ENCODE results near the gene CFAP53.
A peak's percentile ranks its signal among the peaks of the same experiment; 100 is the strongest.

The CFAP53 gene

DNA sequence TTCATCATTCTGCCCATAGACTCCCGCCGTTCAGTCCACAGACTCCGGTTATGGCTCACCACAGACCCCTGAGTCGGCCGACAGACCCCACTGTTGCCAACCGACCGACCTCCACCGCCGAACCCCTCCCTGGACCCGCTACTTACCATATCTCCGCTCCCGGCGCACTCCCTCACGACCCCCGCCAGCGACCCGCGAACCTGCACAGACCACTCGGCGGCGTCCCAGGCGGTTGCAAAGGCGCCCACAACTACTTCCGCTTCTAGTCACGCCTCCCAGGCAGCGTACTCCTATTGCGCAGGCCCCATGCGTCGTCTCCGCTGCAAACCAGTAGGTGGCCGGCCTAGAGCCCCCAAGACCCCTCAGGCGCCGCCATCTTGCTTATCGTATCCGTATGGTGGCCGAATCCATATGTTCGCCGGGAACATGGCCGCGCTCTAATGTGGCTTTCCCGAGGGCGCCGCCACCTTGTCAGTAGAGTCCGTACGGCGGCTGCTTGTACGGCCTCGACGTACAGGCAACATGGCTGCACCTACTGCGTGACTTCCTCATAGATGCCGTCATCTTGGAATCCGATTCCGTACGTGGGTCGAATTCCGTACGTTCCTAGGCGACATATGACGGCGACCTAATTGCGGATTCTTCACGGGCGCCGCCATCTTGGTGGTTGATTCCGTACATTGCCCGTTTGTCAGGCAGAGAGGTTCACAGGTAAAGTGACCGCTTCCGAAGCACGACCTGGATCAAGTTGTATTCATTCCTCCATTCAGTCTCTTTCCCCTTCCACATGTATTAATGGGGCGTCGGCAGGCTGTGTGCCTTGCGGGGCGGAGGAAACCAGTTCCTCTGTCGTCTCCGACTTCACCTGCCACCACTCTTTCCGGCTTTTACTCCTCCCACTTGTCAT lies 21.4 kb upstream of the CFAP53 start, which contains the start of gene CXXC1:
TSS of gene CXXC1 (minus strand) at position 252 of the 907 bp plus-strand sequence. CDS start at position 149, 103 bp downstream.
- DNase-seq (ENCODE audit: low read depth in 3 of 3): peak; percentile 87 to 96 (median 94)

DNA sequence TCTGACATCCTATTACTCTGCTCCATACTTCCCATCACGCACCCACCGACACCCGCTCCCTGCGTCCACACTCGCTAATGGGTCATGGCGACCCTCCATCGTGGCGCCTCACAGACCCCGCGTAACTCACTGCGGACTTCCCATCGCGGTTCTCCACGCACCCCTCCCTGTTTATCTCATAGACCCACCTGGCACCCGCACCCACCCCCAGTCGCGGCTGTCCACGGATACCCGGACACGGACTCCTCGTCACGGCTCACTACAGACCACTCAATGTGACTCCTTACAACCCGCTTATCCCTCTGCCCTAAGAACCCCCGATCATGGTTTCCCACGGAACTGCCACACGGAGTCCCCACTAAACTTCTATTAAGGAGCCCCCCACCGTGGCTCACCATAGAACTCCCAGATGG lies 20.7 kb upstream of the CFAP53 start:
- DNase-seq (ENCODE audit: low read depth in 3 of 3): no peak

DNA sequence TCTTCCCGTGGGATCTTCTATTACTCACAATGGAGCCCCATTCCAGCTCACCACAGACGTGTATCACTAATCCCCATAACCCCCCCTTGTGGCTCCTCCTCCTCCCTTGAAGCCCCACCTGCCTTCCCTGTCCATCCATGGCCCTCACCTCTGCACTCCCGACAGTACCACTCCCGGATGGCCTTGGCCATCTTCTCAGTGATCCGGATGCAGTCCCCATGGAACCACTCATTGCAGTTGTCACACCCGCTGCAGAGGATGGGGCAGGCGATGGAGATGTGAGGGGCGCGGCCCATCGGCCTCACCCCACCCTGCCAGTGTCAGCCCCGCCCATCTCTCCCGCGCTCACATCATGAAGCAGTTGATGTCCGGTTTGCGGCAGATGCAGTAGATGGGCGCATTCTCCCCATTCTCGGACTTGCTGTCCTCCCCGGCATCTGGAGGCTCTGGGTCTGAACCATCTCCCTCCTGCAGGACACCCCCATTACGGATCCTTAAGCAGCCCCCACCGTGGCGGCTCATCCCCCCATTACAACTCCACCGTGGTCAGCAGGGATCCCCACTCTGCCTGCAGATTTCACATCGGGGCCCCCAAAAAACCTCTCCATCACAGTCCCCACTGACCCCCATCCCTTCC lies 20.2 kb upstream of the CFAP53 start:
- no peak for DNase-seq (ENCODE audit: low read depth in 3 of 3)

DNA sequence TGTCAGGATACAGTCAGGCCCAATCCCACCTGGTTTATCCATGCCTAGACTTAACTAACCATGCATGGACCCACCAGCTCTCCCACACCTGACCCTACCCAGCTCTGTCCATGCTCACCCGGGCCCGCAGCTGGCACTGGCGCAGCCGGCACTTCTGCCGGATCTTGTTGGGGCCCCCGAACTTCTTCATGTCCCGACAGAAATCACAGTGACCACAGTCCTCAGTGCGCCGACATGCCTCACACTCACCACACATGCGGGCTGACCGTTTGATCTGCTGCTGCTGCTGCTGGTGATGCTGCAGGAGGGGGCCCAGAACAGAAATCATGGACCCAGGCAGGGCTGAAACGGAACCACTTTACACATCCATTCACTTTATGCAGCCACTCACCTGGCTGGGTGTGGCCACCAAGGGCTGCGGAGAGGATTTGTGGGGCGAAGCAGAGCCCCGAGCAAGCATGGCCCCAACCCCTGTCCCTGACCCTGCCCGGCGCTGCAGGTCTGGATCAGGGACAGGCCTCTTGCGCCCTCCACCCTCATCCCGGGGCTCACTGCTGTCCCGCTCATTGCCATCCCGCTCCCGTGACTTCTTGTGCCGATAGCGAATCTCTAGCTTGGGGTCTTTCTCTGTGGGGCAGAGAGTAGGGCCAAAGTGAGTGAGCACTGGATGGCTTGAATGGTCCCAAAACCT lies 19.5 kb upstream of the CFAP53 start:
- no peak for DNase-seq (ENCODE audit: low read depth in 3 of 3)

DNA sequence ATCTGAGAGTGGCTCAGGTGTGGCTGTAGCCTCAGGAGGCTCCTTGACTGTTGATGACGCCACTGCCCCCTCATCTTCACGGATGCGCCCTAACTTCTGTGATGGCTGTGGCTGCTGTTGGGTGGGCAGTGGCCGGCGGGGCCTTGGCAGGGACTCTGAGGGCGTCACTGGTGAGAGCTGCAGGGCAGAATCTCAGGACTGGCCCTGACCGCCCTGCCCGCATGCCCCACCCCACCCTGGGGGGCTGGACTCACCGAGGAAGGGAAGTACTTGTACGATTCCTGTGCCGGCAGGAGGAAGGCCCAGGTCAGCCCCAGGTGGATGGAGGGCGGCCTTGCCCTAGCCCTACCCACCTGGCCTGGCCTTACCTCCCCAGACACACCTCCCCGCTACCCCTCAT lies 18.8 kb upstream of the CFAP53 start:
- DNase-seq (ENCODE audit: low read depth in 3 of 3): no peak

DNA sequence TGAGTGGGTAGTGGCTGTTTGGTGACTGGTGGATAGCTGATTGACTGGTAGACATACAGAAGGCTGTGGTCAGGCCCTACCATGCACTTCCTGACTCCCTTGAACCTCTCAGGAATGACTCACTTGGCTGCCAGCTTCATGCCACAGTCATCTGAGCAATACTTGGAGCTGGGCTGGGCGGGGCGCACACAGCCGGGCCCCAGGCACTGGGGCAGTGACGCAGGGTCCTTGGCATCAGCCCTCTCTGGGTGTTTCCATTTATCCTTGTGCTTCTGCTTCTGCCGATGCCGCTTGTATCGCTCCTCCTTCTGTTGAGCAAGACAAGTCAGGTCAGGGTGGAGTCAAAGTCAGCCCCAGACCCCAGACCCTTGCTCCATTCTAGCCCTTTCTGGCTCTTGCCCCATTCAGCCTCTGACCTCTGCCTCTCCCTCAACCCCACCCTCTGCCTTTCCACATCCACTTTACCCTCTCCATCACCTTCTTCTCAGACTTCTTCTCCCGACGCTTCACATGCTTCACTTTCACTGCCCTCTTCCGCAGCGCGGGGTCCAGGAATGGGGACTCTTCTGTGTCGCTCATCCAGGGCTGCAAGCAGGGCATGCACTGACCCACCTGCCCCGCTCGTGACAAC lies 18.1 kb upstream of the CFAP53 start:
- DNase-seq (ENCODE audit: low read depth in 3 of 3): no peak

DNA sequence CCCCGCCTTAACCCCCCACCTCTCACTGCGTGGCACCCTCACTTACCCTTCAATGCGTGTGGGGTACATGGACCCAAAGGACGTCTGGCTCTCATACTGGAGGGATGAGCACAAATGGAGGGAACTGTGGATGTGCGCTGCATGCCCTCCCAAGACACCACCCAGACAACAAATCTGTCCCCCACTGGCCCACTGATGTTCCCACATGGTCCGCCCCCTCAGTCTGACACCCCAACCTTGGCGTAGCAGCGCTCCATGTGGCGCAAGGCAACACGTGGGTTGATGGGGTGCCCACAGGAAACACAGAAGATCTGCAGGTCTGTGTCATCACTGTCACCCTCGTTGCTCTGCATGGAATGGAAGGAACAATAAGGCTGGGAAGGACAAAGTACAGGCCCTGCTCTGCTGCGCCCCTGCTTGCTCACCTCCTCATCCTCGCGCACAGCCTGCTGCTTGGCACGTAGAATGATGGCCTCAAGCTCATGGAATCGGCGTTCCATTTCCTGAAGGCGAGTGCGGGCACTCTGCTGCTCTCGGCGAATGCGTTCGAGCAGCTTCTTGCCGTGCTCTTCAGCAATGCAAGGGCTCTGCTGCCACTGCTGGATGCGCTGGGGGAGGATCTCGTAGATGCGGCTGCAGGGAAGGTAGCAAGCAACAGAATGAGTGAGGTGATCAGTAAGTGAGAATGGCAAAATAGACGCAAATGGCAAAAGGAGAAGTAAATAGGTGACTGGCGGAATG lies 17.3 kb upstream of the CFAP53 start:
- DNase-seq (ENCODE audit: low read depth in 3 of 3): no peak

DNA sequence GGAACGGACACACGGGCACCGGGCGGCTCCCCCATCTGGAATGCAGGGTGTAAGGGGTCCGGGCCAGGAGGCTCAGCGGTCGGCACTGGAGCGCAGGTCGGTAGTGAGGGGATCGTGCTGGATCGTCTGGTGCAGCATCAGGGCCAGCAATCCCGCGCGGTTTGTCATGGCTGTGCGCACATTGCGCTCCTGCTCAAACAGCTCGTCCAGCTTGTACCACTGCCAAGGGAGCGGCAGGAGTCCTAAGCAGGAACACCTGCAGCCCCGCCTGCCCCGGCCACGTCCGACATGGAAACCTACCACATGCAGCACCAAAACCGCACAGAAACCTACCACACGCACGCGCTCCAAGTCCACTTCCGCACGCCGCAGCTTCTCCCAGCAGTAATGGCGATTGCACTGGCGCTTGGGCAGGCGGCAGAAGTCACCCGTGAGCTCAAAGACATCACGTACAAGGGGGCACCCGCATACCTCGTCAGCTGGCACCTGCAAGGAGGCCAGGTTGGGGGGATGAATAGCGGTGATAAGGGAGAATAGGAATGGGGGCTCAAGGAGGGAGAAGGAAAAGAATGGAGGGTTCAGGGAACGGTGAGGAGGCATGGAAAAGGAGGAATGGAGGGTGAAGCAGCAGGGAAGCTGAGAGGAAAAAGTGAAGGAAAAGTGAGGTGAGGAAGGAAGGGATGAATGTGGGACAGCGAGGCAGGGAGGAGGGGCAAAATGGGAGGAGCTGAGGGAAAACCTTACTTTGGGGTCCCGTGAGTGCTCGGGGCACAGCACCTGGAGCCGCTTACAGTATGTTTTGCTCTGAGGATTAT lies 16.4 kb upstream of the CFAP53 start:
- DNase-seq (ENCODE audit: low read depth in 3 of 3): no peak

DNA sequence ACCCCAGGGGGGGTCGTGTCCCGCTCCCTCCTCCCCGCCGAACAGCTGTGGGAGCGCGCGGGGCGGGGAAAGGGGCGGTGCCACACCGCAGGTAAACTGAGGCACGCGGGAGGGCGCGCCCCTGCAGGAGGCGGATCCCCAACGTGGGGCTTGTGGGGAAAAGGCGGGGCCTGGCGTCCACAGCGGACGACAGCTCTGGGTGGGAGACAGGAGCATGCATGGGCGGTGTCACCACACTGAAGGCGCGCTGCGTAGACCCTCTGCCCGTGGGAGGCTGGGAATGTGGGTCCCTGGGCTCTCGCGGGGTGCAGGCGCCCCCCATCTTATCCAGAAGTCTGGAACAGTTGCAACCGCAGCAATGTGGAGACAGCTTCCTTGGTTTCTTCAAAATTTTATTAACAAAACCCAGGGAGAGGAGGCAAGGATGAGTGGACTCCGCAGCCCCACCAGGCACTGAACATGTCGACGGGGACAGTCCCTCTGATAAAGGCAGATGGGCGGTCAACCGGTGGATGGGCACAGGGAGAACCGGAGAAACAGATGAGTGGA lies 15.8 kb upstream of the CFAP53 start:
- DNase-seq (ENCODE audit: low read depth in 3 of 3): no peak

DNA sequence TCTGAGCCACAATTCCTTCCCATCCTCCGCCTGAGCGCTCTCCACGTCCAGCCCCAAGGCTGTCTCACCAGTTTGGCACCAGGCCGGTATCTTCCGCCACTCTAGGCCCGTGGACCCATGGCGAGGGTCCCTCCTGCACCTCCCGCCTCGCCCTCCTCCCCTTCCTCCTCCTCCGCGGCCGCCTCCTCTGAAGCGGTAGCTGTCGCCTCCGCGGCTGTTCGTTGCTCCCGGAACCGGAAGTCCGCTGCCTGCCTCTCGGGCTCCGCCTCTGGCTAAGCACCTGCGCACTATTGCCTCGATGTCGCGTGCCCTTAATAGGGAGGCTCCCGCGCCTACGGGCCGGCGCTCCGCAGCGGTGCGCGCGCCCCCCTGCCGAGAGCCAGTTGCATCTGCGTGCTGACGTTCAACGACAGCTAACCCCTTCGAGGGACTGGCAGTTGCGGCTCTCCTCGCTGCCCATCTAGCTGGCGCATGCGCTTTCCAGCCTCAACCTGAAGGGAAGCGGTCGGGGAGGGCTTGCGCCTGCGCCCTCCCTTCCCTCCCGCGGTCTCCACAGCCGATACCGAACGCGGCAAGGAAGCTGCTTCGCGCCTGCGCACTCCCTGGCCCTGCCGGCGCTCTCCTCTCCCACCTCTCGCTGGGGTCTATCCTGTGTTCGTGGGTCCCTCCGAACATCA lies 15.1 kb upstream of the CFAP53 start, which contains the start of gene MBD1:
TSS of gene MBD1 (minus strand) at position 229 of the 677 bp plus-strand sequence. CDS start 1,531 bp downstream, outside the sequence.
- peak; percentile 88 to 95 (median 94) for DNase-seq (ENCODE audit: low read depth in 3 of 3)

DNA sequence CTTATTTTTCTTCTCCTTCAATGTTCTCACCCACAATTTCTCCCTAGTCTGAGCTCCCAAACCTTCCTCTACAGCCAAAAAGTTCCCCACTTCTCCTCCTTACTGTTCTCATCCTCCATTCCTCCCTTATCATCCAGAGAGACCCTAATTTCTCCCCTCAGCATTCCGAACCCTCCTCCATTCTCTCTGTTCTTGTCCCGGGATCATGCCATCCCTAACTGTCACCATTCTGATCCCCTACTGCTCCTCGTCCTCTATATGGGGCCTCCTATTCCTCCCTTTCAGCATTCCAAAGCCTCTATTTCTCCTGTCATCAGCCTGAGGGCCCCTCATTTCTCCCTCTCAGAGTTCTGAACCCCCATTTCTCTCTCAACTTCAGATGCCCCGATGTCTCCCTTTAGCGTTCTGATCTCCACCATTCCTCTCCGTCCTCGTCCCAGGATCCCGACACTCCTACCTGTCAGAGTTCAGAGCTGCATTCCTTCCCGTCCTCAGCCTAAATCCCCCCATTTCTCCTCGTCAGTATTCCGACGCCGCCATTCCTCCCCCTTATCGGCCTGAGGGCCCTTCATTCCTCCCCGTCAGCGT lies 14.5 kb upstream of the CFAP53 start:
- DNase-seq (ENCODE audit: low read depth in 3 of 3): no peak

DNA sequence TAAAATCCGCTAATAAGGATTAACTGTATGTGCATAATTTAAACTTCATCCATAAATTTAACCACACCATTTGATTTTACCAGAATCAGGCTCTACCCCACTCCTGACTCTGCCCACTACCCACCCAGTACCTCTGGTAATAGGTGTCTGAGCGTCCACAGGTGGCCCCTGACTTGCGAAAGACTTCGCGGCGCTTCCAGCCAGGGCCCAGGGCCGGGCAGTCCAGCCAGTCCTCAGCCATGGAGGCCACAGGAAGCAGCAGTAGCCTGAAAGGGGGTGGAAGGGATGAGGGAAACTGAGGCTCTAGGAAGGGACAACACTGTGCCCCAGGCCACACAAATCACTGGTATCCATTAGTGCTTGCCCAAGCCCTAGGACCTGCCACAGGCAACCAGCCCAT lies 13.5 kb upstream of the CFAP53 start:
- DNase-seq (ENCODE audit: low read depth in 3 of 3): no peak

DNA sequence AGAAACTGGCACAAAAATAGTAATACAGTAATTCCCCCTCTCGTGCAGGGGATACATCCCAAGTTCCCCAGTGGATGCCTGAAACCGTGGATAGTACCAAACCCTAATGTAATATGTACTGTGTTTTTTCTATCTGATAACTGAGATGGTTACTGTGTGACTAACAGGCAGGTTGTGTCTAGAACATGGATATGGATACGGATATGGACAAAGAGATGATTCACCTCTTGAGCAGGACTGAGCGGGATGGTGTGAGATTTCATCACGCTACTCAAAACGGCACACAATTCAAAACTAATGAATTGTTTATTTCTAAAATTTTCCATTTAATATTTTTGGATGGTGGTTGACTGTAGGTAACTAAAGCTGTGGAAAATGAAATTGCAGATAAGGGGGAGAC lies 11.6 kb upstream of the CFAP53 start:
- no peak for DNase-seq (ENCODE audit: low read depth in 3 of 3)

DNA sequence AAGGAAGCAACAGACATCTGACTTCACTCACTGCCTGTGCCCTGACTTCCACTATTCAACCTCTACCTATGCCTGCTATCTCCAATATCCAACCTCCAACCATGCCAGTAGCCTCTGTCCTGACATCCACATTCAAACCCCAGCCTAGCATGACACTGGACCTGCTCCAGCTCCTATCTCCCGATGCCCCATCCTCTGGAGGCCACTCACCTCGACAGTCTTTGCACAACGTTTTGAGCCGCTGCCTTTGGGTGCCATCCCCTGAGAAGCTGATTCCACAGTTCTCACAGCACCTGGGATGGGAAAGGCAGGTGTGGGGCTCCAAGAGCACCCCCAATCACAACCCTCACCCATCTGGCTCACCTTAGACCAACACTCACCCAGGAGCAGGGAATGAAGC lies 10.2 kb upstream of the CFAP53 start:
- no peak for DNase-seq (ENCODE audit: low read depth in 3 of 3)

DNA sequence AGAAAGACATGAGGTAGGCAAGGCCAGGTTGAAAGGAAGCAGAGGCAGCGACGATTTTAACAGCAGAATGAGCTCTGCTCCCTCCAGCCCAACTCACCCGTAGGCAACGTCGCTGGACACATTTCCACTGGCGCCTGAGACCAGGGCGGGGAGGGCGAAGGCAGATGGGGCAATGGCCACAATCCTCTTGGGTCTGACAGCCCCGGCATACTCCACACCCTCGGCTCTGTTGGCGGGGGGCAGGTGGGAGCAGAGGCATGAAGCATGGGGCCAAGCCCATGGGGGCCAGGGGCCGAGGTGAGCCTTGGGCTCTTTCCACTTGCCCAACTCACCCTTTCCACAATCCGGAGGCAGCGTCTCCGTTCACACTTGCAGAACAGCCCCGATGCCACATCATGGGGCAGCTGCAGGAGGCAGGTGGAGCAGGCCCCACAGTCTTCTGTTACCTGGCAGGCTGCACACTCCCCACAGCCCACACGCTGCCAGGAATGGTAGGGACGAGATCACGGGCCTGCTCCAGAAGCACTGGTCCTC lies 9.3 kb upstream of the CFAP53 start:
- no peak for DNase-seq (ENCODE audit: low read depth in 3 of 3)

DNA sequence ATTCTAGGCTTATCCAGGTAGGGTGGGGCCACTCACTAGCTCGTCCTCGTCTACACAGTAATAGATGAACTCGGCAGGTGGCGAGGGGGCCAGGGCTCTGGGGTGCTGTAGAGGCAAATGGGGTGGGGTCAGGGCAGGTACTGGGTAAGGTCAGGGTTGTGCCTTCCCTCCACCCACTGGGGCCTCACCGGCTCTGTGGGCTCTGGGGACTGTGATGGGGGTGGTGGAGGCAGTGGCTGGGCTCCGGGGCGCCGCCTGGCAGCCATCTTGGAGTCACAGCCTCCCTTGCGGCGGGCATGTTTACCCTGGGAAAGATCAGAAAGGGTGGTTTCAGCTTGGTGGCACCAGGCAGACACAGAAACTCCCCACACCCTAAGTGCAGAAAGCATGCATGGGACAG lies 8.6 kb upstream of the CFAP53 start:
- DNase-seq (ENCODE audit: low read depth in 3 of 3): no peak

DNA sequence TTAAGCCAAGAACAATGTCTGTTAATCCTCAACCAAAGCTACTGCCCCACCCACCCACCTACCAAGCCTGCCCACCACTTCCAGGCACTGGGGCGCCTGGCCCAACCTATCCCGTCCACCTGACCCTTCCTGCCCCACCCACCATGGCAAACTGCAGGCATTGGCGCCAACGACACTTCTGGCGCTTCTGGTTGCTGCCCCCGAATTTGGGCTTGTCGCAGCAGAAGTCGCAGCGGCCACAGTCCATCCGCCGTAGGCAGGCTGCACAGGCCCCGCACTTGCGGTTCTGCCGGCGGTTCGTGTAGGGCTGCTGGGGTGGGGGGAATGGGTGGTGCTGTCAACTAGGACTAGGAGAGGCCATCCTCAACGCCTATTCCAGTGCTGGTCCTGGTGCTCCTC lies 7.7 kb upstream of the CFAP53 start:
- no peak for DNase-seq (ENCODE audit: low read depth in 3 of 3)

DNA sequence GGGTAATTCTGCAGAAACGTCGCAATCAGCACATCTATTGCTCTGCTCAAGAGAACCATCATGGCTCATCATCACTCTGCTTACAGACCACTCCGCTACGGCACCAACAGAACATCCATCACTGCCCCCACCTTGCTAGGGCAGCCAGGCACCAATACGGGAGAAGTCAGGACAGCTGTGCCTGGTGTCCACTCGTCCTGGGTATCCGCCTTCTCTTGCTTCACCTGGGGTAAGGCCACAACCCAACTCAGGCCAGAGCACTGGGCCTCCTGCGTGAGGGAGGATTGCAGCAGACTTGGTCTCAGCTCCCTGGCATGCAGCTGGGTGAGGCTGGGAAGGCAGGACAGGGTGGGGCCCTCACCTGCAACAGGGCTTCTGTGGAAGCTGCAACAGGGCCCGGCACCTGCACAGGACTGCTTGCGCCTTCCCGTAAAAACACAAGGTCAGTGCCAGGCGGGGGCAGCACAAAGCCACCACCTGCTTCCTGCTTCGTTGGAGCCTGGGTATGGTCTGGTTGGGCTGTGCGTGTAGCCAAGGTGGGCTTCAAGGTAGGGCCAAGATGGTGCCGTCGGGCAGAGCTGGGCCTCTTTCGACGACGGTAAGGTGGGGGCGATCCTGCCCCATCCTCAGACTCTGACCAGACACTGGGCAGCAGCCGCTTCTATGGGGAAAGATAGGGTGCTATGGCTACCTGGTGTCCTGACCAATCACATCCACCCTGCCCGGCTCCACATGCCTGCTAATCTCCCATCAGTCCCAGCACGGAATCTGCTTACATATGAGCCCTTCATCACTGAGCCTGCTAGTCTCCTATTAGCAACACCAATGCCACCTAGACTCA lies 7.1 kb upstream of the CFAP53 start:
- DNase-seq (ENCODE audit: low read depth in 3 of 3): no peak
